GM21619 (cell line): ENCODE data around the gene SLX4IP.

ENCODE experiments used
- ATAC-seq: cut with Tn5 transposase; IDR thresholded peaks from one replicate; pipeline ENCODE4 v1.9.1; 2021; ENCODE audit not compliant: unreplicated experiment

Gene SLX4IP

DNA sequence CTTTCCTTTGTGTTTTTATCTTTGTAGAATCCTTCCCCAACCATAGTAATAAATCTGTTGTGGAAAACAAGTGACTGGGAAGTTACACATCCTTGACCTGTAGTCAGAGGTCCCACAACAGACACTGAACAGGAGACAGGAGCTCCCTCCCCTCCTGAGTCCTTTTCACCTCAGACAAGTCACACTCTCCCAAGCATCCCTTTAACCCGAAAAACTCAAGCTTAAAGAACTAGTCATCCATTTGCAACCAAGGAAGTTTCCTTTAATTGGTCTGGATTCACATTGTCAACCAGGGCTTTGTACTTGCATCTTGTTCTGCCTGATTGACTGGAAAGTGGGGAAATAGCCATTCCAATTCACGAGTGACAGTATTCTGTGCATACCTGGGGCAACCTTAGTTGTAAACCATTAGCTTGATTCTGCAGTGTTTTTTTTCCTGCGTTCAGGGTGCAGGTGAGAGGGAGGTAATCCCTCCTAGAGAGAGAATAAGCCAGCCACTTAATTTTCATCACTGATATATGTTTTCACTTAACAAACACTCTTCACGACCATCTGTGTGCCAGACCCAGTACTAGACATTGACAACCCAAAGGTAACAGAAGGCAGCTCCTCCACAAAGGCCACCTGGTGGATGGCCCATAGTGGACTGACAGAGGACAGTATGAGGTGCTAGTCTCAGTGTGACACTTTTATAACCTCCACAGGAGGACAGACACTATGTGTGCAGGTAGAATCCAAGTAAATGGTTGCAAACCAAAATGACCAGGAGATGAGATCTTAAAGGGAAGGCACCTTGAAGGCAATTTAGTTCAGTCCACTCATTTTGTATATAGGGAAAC is 112.4 kb downstream of the SLX4IP start:
- ATAC-seq: no peak

- ATAC-seq: no peak
Observed at GRCh38 chr20:10549511-10549910, 114.4 kb downstream of the SLX4IP start.

DNA sequence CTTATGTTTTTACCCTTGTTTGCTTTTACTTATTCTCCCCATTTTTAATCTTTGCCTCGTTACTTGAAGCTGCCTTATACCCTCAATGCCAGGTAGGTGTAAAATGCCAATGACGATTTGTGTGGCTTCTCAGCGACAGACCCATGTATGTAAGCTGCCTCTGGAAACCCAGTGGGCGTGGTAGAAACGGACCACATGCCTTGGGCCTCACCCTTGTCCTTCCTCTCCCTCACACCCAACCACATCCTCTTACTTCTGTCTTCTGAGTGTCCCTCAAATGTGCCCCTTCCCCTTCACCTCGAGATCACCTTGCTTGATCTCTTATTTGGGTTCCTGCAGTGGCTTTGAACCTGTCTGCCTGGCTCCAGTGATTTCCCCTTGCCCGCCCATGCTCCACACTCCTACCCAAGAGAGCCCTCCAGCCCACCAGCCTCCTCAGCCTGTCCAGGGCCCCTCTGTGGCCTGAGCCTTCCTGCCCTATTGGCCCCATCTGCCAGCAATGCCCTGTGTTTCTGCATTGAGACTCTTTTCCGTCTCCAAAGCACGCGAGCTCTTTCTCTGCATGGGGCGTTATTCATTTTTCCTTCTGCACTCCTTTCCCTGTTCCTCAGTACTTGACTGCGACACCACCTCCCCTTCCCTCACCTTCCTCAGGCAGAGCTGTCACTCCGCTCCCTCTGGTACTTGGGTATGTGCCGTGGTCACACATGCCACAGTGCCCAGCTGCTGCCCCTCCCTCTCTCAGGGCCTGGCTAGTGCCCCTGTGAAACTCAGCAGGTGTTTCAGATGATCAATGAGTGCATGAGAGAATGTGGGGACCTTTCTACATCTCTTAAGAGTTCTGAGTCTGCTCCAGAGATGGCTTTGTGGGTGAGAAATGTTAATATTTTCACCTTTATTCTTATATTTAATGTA is 115.4 kb downstream of the SLX4IP start:
- no peak for ATAC-seq

DNA sequence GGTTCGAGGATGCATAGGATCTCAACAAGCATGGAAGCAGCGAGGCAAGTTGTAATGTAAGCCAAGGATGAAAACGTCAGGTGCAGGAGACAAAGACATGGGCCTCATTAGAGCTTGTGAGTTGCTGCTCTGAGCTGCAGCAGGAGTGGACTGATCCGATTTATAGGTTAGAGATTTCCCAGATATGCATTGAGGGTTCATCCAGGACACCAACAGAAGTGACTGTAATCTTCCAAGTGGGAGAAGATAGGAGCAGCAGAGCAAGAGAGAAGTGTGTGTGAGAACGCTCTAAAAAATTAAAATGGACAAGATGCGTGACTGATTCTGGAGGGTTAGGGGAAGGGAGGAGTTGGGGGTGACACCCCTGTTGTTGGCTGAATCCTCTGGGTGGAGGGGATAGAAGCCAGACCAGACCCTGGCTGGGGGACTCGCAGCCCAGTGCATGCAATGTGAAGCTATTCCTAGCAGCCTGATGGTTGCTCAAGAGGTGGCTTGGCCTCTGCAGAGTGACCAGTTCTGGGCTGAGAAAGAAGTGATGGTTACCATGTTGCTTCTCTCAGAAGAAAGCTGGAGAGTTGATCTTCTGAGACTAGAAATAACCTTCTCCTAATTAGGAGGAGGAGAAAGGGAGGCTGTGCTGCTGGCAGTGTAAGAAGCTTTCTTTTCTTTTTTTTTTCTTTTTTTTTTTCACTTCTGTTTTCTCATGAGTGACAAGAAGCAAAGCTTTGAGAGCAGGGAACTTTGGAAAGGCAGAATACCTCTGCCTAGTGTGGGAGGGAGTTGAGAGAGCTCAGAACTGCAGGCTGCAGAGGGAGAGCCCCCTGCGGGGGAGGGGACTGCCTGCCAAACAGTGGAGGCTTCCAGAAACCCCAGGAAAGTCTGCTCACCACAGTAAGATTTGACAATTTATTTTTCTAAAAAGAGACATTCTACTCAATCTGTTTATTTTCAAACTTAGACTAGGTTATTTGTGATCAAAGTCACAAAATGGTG is 116.9 kb downstream of the SLX4IP start:
- peak; percentile 68 for ATAC-seq

DNA sequence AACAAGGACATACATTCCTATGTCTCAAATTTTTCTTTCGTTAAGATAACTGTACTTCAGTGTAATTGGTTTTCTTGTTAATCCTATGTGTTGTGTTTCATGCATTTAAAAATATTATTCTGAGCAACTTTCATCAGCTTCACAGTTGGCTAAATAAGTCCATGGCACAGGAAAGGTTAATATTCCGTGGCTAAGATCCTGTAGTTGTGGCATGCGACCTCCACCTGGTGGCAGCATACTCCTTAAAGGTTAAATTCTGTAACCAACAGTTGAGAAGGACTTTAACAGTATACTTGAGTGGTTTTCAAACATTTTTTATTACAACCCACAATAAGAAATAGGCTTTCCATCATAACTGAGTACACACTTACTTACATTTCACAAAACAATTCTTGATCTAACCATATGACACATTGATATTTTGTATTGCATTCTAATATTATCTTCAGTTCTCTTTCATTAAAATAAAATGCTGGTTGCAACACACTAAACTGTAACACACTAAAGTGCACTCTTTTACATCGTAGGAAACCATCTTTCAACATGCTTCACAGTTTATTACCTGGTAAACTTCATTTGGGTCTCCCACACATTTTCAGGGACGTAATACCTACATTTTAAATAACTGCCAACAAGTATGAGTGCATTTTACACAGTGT is 118.3 kb downstream of the SLX4IP start:
- ATAC-seq: no peak

GRCh38 chr20:10554285-10554684 is 119.2 kb downstream of the SLX4IP start:
- no peak for ATAC-seq

GRCh38 chr20:10555393-10555792 is 120.3 kb downstream of the SLX4IP start:
- ATAC-seq: no peak

DNA sequence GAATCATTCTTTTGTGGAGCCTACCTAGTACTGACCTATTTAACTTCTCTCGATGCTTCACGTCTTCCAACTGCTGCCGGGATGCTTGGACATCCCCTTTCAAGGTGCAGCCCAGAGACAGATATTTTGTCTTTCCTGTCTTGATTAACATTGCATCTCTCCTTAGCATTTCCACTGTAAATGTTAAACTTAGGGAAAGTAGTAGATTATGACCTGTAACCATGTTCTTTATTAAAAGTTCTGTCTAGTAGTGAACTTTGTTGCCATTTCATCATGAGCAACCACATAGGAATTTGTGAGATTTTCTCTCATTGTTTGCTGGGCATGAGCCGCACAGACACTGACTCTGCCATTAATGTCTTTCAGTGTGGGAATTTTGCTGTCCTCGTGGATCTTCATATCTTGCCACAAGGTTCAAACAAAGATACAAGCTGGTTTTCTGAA is 120.8 kb downstream of the SLX4IP start:
- ATAC-seq: no peak

- ATAC-seq: no peak
Observed at GRCh38 chr20:10556519-10557083, 121.5 kb downstream of the SLX4IP start.

GRCh38 chr20:10557685-10558084 is 122.6 kb downstream of the SLX4IP start:
- no peak for ATAC-seq

- ATAC-seq: peak; percentile 90
Observed at GRCh38 chr20:10558635-10559187, 123.6 kb downstream of the SLX4IP start.

GRCh38 chr20:10559266-10559665 is 124.2 kb downstream of the SLX4IP start:
- no peak for ATAC-seq

- no peak for ATAC-seq
Observed at GRCh38 chr20:10560686-10561085, 125.6 kb downstream of the SLX4IP start.

DNA sequence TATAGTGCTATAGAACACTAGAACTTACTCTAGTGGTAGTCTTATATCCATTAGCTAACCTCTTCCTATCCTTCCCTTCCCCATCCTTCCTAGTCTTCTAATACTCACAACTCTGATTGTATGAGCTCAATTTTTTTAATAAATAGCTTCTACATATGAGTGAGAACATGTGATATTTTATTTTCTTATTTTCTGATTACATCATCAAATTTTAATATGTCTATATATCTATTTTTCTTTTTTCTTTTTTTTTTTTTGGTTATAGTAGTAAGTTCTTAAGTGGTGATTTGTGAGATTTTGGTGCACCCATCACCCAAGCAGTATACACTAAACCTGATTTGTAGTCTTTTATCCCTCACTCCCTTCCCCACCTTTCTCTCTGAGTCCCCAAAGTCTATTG is 126.2 kb downstream of the SLX4IP start:
- no peak for ATAC-seq

DNA sequence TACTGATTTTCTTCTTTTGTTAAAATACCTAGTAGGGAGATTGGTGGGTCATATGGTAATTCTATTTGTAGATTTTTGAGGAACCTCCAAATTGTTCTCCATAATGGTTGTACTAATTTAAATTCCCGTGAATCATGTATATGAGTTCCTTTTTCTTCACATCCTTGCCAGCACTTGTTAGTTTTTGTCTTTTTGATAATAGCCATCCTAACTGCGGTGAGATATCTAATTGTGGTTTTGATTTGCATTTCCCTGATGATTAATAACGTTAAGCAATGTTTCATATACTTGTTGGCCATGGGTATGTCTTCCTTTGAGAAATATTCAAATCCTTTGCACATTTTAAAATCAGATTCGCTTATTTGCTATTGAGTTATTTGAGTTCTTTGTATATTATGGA is 127.8 kb downstream of the SLX4IP start:
- ATAC-seq: no peak

- ATAC-seq: no peak
Observed at GRCh38 chr20:10563935-10564492, 128.9 kb downstream of the SLX4IP start.

- no peak for ATAC-seq
Observed at GRCh38 chr20:10565191-10565921, 130.3 kb downstream of the SLX4IP start.
